Left lobe of liver (tissue), 2 donors: Measurements from ENCODE around the gene SNUPN. TPM values are rescaled to one million over a fixed set of nuclear protein-coding genes. Genes with fewer than 3 reads are reported as not detected.

Experiments
- ATAC-seq: fragments of 200-7000 bp; cut with Tn5 transposase; one replicate; pipeline ENCODE4 v1.9.1; 2020; ENCODE audit warnings: mild to moderate bottlenecking, moderate library complexity
- DNase-seq: peaks from one replicate; pipeline ENCODE4 v3.0.0-alpha.2; 2020; ENCODE audit warnings: low spot score
- total RNA-seq: library from RNA; stranded (reverse); gene quantifications from one replicate; pipeline ENCODE4 v1.2.1, GENCODE V29; 2021
- donor health status: DM: no; HTN: no; CAD: no; lungs with moderate emphysema.
- donor health status: DM: no; HTN: yes; CAD: no.

SNUPN gene
- 10.1 TPM for total RNA-seq

DNA sequence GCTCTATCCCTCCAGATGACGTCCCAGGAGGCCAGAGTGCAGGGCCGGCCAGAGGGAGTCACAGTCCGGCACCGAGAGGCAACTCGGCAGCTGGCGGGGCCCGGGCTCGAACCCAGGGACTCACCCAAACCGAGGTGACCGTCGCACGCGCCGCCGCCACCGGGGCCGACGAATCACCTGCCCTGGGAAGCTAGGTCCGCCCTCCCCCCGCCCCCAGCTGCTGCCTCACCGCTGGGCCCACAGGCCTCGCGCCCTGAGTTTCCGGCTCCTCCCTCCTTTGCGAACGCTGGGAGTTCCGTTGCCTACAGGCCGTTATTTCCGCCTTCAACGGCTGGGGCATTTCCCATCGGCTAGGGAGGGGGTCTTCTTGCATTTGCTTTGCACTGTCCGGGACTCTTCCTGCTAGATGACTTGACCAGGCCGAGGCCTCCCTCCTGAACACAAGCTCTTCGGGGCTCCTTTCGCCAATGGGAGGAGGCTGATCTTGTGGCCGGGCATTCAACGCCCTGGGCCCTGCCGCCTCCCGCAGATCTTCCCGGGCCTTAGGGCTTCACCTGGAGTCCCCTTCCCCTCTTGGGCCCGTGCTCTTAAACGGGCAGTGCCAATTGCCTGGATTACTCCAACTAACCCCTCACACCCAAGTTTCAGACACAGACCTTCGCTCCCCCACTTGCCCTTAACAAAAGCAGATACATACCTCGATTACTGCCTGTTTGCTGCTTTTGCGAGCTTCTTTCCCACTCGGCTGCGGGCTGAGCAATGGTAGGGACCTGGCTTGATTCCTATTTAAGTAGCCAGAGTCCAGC lies at the start of gene SNUPN:
SNUPN (minus strand) TSS at position 184 of the 806 bp plus-strand sequence. CDS start 4,674 bp downstream, outside the sequence.
- peak; percentile 96 for ATAC-seq

DNA sequence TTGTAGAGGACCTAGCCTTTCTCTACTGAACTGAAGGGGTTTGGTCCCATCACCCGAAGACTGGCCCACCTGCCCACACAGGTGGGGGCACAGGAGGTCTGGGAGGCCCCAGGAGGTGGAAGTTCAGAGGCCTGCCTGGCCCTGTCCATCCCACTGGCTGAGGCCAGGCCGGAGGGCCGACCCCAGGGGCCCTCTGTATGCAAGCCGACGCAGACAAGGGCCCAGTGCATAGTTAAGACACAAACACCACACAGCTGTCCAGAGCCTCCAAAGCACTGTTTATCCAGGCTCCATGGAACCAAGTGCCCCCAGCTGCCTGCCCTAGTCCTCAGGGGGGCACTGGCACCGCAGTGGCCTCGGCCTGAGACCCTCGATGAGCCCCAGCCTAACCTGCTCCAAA lies 48.8 kb upstream of the SNUPN start:
- ATAC-seq (no peak), DNase-seq (no peak)

More for the DNA sequence above, at the start of gene SNUPN:
- peak; percentile 95 for DNase-seq

DNA sequence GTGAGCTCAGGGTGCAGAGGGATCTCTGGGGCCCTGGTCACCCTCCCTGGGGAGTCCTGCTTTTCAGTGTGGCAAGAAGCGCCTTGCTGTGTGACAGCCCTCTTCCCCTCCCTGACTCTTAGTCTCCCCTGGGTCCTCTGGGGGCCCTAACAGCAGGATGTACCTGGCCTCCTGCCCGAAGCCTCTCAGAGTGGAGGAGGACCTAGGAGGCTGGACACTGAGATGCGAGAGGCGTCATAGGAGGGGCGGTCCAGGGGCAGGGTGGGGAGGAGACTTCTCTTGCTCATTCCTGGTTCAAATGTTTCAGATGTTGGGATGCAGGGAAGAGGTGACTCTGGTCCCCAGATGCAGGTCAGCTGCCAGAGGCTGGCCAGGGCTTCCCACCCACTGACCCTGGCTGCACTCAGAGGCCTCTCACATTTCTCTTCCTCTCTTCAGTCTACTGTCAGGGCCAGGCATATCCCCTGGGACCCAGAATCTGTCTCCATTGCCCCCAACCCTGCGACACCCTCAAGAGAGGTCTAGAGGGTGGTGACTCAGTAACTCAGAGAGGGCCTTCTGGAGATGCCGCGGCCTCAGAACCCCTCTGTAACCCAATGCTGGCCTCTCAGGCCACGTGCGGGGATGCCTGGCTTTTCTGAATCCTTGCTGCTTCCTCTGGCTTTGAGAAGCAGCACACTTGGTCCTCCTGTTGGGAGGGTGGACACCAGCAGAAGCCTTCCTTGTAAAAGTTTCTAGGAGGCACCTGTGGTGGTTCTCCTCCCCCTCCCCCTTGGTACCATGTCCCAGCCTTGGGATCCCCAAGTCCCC lies 48.1 kb upstream of the SNUPN start:
- DNase-seq (no peak), ATAC-seq (peak; percentile 15)

DNA sequence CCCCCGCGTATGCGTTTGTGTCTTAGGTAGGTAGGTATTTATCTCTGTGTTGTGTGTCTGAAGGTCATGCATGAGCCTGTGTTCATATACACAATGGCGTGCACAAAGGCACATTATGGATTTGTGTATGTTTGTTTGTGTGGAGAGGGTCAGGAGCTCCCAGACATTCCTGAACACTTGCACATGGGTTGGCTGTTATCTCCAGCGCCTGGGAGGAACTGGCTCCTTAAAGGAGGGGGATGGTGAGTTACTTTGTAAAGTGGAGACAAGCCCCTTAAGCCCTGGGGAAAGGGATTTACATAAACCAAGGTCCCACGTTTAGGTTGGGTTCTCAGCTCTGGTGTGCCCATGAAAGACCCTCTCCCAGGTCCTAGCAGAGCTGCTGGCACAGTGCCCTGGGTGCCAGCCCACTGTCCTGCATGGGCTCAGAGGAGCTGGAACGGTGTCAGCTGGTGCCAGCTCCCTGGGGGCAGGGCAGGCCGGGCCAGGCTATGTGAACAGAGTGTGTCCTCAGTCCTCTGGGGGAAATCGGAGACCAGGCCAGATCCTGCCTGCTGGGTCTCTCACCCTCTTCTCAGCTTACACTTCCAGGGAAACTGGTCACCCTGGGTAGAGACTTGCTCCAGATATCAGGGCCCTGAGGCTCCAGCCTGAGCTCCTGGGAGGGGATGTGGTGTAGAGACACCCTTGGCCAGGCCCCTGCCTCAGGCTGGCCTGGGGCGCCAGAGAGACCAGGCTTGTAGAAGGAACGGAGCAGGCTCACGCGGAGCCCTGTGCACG lies 47.3 kb upstream of the SNUPN start:
- DNase-seq (no peak), ATAC-seq (no peak)

DNA sequence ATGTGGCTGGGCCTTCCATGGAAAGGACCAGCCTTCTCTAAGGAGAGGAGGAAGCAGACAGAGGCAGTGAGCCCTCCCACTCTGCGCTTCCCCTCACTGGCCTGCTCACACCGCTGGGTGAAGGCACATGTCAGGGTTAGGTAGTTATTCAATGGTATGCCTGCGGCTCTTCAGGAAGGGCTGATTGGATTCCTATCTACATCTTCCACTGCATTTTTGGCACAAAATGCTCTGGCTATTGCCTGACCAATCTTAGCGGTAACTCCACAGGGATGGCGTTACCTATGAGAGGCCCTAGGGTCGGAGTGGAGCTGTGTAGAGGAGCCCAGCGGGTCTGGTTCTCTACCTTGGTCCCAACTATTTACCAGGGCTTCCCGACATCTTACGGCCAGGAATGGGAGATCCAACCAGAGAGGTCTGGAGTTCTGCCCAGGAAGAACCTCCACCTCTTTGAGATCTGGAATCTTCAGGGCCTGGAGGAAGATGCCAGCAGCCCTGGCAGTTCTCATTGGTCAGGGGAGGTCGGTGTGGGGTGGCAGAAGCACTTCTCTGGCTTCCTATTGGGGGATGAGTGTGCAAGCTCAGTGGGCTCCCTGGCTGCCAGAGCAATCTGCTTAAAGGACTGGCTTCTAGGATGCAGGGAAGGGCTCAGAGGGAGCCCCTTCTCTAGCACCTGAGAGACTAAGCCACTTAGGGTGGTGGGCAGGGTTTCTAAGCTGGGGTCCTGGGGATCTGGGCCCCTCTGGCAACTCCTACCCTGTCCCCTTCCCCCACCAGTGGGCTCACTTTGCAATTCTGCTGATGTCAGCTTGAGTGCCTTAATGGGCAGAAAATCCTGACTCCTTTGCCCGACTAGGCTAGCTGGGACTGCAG lies 46.4 kb upstream of the SNUPN start:
- ATAC-seq (no peak), DNase-seq (no peak)

DNA sequence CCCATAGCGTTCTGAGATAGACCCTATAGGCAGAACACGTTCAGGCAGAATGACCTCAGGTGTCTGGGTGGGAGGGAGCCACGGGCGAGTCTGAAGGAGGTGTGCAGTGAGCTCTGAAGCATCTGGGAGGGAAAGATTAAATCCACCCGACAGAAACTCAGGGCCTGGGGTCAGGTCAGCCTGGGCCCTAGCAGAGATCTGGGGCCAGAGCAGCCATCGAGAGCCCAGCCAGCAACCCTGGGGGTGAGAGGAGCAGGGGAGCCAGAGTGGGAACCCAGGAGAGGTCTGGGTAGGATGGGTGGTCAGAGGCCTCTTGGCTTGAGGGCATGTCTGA lies 44.3 kb upstream of the SNUPN start:
- no peak for DNase-seq

DNA sequence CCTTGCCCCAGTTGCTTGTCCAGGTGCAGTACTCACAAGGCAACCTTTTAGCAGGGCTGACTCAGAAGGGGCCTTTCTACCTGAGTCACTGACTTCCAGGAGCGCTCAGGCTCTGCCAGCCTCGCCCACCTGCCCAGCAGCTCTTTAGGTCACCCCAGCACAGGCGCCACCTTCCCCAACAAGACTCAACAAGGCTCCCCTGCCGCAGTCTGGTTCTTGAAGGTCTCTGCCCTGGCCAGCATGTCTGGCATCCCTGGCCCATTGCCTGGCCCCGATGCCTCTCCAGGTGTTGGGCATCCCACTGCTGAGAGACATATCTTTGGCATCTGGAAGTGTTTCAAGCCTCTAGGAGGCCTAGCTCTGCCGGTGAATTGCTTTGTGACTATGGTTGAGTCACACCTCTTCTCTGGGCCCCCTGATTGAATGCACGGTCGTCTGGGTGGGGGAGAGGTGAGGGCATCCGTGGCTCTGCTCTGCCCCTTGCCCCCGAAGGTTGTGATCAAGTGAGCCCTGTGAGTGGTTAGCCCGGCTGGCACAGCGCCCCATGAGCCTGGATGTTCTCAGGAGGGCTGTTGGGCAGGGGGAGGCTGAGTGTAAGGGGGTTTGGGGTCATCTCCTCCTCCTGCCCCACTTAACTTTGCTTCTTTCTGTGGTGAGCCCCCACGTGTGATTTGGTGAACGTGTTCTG lies 43.8 kb upstream of the SNUPN start:
- DNase-seq = no peak
- no peak for ATAC-seq

More for the DNA sequence above, 44.3 kb upstream of the SNUPN start:
- ATAC-seq = no peak

DNA sequence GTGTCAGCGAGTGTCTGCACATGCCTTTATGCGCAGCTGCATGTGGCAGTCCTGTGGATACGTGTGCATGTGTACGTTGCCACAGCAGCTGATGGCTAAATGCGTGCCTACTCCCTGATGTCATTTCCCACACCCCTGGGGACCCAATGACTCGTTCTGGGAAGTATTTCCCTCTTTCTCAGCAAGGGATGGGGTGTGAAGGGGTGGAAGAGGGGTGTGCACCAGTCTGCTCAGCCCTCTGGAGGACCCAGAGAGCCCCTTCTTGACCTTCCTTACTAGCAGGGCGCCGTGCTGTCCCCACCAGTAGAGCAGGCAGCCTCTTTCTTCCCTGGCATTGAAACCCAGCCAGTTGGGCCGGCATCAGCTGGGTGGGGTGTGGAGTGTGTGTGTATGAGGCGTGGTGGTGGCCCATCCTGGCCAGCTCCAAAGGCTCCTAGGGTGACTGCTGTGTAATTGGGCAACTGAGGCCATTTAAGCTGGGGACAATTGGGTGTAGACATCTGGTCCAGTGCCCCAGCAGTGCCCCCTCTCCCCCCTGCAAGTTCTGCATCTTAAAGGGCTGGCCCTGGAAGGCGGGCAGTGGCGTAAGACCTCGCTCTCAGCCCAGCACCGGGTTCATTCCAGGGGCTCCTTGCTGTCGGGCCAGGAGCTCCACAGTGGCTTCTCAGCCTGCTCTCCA lies 41.4 kb upstream of the SNUPN start:
- ATAC-seq (no peak), DNase-seq (no peak)

DNA sequence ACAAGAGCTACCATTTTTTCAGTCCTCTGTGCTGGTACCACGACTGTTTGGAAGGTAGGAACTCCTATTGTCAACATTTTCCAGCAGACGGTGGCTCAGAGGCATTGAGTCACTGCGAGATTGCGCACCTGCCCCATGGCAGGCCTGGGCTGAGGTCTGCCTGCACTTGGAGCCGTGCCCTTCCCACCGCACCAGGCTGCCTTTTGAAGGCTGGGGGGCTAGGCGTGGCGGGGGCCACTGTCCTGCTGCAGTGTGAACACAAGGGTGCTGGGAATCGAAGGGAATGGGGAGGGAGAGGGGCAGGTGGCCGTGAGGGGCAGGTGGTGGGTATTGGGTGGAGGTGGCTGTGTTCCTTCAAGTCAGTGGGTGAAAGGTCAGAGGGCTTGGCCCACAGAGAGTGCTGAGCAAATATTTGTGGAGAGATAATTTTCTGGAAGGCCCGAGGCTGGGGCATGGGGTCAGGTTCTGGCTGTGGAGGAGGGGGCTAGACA lies 38.5 kb upstream of the SNUPN start:
- DNase-seq (no peak), ATAC-seq (peak; percentile 62)

DNA sequence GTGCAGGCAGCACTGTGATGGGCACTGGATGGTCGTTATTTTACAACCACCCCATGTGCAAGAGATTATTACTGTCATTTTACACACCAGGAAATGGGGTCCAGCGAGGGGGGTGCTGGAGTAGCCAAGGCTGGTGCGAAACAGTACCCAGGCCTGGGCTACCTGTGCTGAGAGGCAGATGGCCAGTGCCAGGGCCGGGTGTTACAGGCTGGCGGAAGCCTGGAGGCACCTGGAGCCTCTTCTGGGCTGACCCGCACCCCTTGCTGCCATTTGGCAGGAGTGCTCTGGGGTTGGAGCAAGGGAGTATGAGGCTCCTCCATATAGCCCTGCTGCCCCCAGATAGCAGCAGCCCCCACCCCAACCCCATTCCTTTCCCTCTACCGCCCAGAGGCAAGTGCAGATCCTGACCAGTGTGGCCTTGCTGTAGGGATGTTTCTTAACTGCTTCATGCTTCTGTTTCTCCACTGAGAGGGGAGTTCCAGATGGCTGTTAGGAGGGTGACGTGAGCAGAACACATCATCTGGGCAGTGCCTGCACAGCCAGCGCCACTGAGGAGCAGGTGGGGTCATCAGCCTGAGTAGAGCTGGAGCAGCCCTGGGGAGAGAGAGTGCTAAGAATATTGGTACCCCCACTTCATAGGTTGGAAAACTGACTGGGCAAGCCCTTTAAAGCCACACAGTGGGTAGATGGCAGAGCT lies 37.4 kb upstream of the SNUPN start:
- DNase-seq (no peak), ATAC-seq (no peak)

DNA sequence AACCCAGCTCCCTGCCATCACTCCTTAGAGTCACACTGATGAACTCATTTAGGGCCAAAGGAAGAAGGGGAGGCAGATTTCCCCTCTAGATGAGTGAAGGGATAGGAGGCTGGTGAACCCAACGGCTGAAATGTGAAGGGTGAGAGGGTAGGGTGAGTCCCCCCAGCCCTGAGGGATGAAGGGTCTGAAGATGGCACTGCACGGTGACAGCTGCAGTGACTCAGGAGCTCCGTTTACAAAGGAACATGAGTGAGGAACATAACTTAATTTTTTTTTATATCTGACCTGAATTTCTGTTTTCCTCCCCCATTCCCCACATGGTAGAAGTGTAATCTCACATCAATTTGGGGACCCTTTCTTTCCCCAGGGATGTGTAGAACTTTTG lies 36.2 kb upstream of the SNUPN start:
- DNase-seq = no peak
- no peak for ATAC-seq

DNA sequence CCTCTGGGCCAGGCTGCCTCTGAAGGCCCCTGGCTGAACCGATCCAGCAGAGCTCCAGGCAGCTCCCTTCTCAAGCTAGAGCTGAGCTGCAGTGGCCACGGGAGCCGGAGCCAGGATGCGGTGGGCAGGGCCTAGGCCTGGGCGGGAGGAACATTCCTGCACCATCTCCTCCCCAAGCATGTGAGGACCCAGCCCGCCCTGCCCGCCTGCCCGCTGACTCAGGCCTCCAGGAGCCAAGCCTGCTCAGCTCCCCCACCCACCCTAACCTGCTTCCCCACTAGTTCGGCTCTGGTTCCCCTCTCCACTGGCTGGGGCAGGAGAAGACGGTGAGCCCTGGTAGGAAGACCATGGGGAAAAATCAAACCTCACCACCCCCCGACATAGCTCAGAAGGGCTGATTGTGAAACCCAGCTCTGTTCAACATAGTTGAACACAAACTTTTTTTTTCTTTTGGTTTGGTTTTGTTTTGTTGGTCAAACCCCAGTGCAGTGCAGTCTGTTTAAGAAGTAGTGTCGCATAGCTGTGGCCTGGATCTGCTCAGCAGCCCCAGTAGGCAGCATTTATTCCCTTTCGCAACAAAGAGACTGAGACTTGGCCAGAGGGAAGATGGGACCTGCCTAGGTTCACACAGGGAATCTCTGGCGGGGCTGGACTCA lies 35.7 kb upstream of the SNUPN start:
- peak; percentile 81 for ATAC-seq
- DNase-seq = peak; percentile 76

DNA sequence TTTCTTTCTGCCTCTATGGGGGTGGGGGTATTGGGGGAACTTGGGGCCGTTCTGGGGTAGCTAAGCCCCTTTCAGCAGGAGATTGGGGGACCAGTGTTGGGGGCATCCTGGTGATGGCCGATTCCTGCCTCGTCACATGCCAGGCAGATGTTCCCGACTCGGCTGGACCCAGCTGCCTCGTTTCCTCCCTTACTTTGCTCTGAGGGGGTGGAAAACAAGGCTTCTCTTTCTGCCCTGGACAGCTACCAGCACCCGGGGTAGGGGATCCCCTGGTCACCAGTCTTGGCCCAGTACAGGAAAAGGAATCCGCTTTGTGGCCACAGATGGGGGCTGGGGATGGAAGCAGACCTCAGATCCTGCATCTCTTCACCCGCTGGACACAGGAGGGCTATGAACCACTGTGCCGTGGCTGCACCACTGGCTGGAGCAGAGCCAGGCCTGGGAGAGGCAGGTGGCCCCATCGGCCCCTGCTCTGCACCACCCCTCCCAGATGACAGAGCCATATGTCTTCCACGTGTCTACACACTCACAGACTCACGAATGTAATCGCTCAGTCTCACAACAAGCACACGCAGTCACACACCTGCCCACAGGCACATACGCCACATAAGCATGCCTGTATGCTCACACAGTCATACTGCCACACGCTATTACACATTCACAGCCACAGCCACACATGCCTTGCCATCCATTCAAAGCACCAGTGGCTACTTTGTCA lies 34.6 kb upstream of the SNUPN start:
- no peak for DNase-seq
- ATAC-seq = no peak

DNA sequence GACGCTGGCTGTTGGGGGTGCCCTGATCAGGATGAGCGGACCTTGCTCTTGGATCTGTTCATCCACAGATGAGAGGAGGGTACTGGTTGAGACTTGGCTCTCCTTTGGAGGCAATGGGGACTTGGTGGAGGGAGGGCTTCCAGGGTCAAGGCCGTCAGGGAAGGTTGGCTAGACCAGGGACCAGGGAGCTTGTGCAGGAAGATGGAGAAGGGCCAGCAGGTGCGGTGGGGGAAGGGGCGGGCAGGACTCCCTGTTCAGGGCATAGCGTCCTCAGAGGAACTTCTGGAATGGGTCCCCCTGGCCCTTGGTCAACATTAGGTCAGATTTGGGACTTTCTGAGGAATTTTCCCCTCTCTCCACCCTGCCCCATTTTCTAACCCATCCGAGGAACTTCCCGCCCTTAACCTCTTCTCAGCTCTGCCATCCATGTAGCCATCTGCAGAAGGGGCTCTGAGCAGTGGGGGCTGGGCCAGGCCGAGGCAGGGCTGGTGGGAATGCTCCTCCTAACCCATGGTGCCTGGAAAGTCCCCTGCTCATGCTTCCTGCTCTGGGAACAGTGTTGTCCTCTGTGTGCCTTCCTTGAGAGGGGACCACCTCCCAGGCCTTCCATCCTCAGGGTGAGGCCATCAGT lies 33.7 kb upstream of the SNUPN start:
- ATAC-seq (no peak), DNase-seq (no peak)

DNA sequence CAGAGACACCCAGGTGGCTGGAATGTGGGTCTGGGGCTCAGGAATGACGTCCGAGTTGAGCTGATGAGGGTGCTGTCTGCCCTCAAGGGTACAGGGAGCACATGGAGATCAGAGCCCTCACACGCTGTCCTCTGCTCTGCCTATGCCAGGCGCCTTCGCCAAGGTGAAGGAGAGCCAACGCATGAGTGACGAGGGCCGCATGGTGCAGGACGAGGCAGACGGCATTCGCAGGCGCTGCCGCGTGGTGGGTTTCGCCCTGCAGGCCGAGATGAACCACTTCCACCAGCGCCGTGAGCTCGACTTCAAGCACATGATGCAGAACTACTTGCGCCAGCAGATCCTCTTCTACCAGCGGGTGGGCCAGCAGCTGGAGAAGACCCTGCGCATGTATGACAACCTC lies 31.3 kb upstream of the SNUPN start:
- DNase-seq (no peak), ATAC-seq (no peak)

DNA sequence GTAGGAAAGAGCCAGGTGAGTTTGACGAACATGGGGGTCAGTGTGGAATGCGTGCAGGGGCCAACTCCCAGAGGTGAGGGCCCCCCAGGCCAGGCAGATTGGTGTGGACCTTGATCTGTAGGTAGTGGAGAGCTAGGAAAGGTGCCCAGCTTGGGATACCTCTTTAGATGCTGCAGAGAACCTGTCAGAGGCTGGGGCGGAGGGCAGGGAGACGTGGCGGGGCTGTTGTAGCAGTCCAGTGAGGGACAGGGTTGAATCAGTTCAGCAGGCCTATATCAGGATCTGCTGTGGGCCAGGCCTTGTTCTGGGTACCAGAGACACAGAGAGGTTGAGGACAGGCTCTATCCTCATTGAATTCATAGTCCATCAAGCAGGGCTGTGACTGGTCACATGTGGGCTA lies 30.8 kb upstream of the SNUPN start:
- no peak for DNase-seq
- no peak for ATAC-seq

DNA sequence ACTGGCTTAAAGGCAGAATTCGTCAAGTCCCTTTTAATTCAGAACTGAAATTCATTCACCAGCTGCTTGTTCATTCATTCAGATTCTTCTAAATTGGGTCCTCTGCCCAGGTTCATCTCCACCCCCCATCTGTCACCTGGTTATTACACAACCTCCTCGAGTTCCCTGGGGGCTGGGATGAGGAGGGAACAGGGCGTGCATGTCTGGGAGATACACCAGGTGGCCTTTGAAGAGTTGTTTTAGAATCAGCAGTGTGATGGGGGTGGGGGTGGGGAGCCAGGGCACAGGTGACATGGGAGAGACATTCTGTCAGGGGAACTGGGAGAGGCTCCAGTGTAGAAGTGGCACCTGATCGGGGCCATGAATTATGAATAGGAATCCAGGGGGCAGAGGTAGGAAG lies 30.4 kb upstream of the SNUPN start:
- DNase-seq (no peak), ATAC-seq (no peak)
